Heart right ventricle (tissue), 16 donors: ENCODE results near the gene DPH2. TPM values are rescaled to one million over a fixed set of nuclear protein-coding genes. Genes with fewer than 3 reads are reported as not detected.

Experiments
- ATAC-seq, 8 donors: fragments of 200-7000 bp; cut with Tn5 transposase; one replicate each; pipeline ENCODE4 v1.9.1; 2020; ENCODE audit warnings: mild to moderate bottlenecking in 8 of 8, moderate library complexity in 8 of 8, moderate number of reproducible peaks in 1 of 8
- DNase-seq, 2 donors: peaks; one replicate each; pipeline ENCODE4 v3.0.0-alpha.2; 2020
- H3K27ac ChIP-seq, 10 donors: fragments of 200-600 bp; sonication (generic) in 2 of 10; one replicate each; pipeline versions ENCODE4 v1.5.0 to v1.8.0; 2020 to 2022; ENCODE audit warnings: mild to moderate bottlenecking in 3 of 10
- H3K27me3 ChIP-seq, 7 donors: fragments of 200-600 bp; one replicate each; pipeline ENCODE4 v1.8.0; 2021 to 2022; ENCODE audit warnings: mild to moderate bottlenecking in 2 of 7
- H3K36me3 ChIP-seq, 9 donors: fragments of 200-600 bp; sonication (generic) in 1 of 9; one replicate each; pipeline versions ENCODE4 v1.5.0 to v1.8.0; 2020 to 2022; ENCODE audit warnings: mild to moderate bottlenecking in 2 of 9
- H3K4me1 ChIP-seq, 9 donors: fragments of 200-600 bp; sonication (generic) in 1 of 9; one replicate each; pipeline versions ENCODE4 v1.5.0 to v1.8.0; 2020 to 2022; ENCODE audit warnings: mild to moderate bottlenecking in 4 of 9
- H3K4me3 ChIP-seq, 10 donors: fragments of 200-600 bp; sonication (generic) in 2 of 10; one replicate each; pipeline versions ENCODE4 v1.5.0 to v1.8.0; 2020 to 2022; ENCODE audit warnings: mild to moderate bottlenecking in 7 of 10, moderate library complexity in 2 of 10
- H3K9me3 ChIP-seq, 11 donors: fragments of 200-600 bp in 10 of 11; sonication (generic) in 2 of 11; one replicate each; pipeline versions ENCODE4 v1.5.0 to v1.8.0; 2013 to 2022; ENCODE audit warnings: mild to moderate bottlenecking in 2 of 11, control low read depth in 1 of 11, moderate library complexity in 1 of 11
- WGBS, 2 donors: extraction: QIAGEN DNeasy Blood & Tissue Kit; methylation state at CpG; one replicate each; pipeline ENCODE4 v1.1.7; 2013; ENCODE audit warnings: inconsistent platforms in 1 of 2; 5-methylcytosine and 5-hydroxymethylcytosine counted together
- intact Hi-C, 10 donors: fragments of 100-400 bp; cut with DNase I; formaldehyde crosslinking; loops; one replicate each; pipeline versions ENCODE4 v1.11.1 to v1.14.2; 2022
- polyA plus RNA-seq, 2 donors: library from polyadenylated mRNA; stranded (reverse); fragments of 200-250 nt; gene quantifications; one replicate each; pipeline ENCODE4 v1.2.3, GENCODE V29; 2013
- total RNA-seq, 10 donors: library from RNA; stranded (reverse); fragmentation: NEBNext Ultra II Directional in 3 of 10; extraction: Animal tissue kit (Norgen Biotek cat#: 25700) in 3 of 10; gene quantifications; one replicate each; pipeline versions ENCODE4 v1.2.1 to v1.2.4, GENCODE V29; 2021 to 2023
- TF ChIP-seq, protein P1 (sequence below), 9 donors: fragments of 200-600 bp; sonication (generic) in 2 of 9; IDR thresholded peaks; one replicate each; pipeline versions ENCODE4 v1.5.0 to v1.8.0; 2021 to 2022; ENCODE audit warnings: antibody characterized with exemption in 9 of 9, mild to moderate bottlenecking in 5 of 9, moderate library complexity in 1 of 9
- donor health status: Arrhythmogenic right ventricular cardiomyopathy.
- donor health status: ischemic (EF 13 %, LVEDD 7.1; RV severe dilation, severe dysfunction).
- donor health status: healthy with polysubstance abuse.
- donor health status: DM: no; HTN: yes; CAD: no.
- donor health status: DM: no; HTN: no; CAD: no.
- donor health status: ischemic (EF 25% LVEDD 6.9; RV normal size, moderate dysfunction).
- donor health status: ischemic (EF 25% LVEDD 5.7; RV mildly dilated, moderate dysfunction).
- donor health status: healthy.
- donor health status: DM: yes; HTN: yes; CAD: no.
- donor health status: Ischemic cardiomyopathy.
- donor health status: ischemic (EF 35%, LVEDD 5.7; RV mildly dilated, moderate dysfunction).
- donor health status: nonischemic (EF 11% LVEDD 7.7; RV severe dilation, severe dysfunction).
- donor health status: DM: yes; HTN: yes; CAD: no.
- donor health status: PGD.
- donor health status: ischemic (EF 29% LVEDD 5.4; RV normal size, mild dysfunction).
- donor health status: nonischemic (EF 23%, LVEDD 6.1; RV moderate dilation, normal function).

The DPH2 gene
- total and polyA plus RNA-seq, 12 donors: 9.4 to 33.7 (median 14.3) TPM

DNA sequence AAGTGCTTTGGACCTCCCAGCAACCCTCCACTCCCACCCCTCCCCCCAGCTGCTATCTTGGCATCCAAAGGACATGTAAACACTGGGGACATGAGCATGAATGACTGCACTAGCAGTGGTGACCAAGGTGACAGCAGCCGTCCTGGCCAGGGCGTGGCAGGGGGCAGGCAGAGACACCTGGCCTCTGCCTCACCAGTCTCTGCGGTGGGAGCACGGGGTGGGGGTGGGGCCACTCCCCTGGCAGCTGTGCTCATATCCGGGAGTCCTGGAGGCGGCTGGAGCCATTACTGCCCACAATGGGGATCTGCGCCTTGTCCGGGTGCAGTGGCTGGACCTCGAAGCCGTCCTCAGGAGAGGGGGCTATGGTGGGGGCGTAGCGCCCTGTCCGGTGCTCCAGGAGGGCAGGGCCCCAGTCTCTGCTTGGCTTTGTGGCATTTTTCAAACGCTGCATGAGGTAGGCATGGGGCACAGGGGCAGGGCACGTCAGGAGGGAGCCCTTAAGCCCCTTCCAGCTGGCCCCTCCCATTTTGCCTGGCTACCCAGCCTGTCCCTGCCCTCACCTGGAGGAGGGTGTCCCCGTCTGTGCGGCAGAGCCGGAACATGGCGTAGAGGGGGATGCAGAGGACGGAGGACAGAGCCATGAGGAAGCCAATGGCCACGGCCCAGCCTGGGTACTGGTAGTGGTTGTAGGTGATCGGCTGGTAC is 27.6 kb downstream of the DPH2 start:
- Histone ChIP-seq H3K4me1 (peaks cover 0 to 10% (median under 1%) of the 10 kb centered on the region in 9 donors), H3K27ac (no peak overlapping the region), H3K36me3 (no peaks in the 10 kb centered on the region), H3K27me3 (no peaks in the 10 kb centered on the region), H3K4me3 (no peak overlapping the region), H3K9me3 (no peaks in the 10 kb centered on the region)
- TF ChIP-seq, protein P1, sequence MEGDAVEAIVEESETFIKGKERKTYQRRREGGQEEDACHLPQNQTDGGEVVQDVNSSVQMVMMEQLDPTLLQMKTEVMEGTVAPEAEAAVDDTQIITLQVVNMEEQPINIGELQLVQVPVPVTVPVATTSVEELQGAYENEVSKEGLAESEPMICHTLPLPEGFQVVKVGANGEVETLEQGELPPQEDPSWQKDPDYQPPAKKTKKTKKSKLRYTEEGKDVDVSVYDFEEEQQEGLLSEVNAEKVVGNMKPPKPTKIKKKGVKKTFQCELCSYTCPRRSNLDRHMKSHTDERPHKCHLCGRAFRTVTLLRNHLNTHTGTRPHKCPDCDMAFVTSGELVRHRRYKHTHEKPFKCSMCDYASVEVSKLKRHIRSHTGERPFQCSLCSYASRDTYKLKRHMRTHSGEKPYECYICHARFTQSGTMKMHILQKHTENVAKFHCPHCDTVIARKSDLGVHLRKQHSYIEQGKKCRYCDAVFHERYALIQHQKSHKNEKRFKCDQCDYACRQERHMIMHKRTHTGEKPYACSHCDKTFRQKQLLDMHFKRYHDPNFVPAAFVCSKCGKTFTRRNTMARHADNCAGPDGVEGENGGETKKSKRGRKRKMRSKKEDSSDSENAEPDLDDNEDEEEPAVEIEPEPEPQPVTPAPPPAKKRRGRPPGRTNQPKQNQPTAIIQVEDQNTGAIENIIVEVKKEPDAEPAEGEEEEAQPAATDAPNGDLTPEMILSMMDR (IDR thresholded peaks at IDR 0.05): no peak
- intact Hi-C loops: loop anchor here in 1 of 10 donors (10.0 kb wide), 1 partner anchor 217 kb away; the partner anchor contains the start of gene DMAP1
- 84% methylated on average over 22 of the region's 22 CpGs for WGBS, 2 donors
- DNase-seq: no peak
- no peak for ATAC-seq

DNA sequence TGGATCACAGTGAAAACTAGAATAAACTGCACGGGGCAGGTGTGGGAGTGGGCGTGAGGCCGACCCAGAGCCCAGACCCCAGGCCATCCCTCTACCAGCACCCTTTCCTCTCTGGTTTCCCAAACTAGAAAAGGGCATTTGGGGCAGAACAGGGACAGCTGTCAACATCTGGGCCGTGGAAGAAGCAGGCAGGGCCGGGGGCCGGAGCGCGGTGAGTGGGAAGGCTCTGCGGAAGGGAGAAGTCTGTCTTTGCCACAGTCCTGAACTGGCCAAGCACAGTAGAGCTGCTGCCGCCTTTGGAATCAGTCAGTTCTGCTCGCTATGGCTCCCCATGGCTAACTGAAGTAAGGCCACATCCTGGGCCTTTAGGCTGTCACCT is 28.2 kb downstream of the DPH2 start:
- TF ChIP-seq, protein P1 (IDR thresholded peaks at IDR 0.05): no peak
- Histone ChIP-seq H3K4me3 (no peak overlapping the region), H3K27ac (no peak overlapping the region), H3K9me3 (no peaks in the 10 kb centered on the region), H3K27me3 (no peaks in the 10 kb centered on the region), H3K4me1 (peaks cover 0 to 10% (median 0%) of the 10 kb centered on the region in 9 donors), H3K36me3 (no peaks in the 10 kb centered on the region)
- WGBS, 2 donors: 82 to 84% methylated on average over 11 of the region's 11 CpGs
- no peak for ATAC-seq
- DNase-seq: no peak
- intact Hi-C loops: loop anchor here in 1 of 10 donors (10.0 kb wide), 1 partner anchor 217 kb away; the partner anchor contains the start of gene DMAP1

DNA sequence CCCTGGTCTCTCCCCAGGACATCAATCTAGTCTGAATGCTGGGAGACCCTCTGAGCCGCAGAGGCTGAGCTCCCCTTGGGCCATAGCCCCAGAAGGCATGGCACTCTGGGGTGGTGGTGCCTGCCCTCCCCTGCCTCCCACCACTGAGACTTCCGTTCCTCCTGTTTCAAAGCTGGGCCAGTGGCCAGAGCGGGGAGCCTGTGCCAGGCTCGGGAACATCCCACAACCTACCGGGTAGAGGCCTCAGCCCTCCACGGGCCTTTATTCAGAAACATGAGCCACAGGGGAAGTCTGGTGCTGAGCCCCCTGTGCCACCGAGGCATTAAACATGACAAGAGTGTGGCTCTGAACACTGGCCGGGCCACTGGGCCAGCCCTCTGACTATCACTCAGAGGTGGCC is 29.6 kb downstream of the DPH2 start:
- TF ChIP-seq, protein P1 (IDR thresholded peaks at IDR 0.05): no peak
- H3K27me3 ChIP-seq: no peaks in the 10 kb centered on the region
- no peak overlapping the region for H3K4me3 ChIP-seq
- no peaks in the 10 kb centered on the region for H3K36me3 ChIP-seq
- WGBS, 2 donors: 68 to 82% methylated on average over 8 of the region's 8 CpGs
- peaks cover 0 to 10% (median 0%) of the 10 kb centered on the region in 9 donors for H3K4me1 ChIP-seq
- intact Hi-C loops: loop anchor here in 1 of 10 donors (10.0 kb wide), 1 partner anchor 215 kb away; the partner anchor contains the start of gene DMAP1
- H3K9me3 ChIP-seq: no peaks in the 10 kb centered on the region
- H3K27ac ChIP-seq: no peak overlapping the region
- DNase-seq: no peak
- ATAC-seq: no peak

DNA sequence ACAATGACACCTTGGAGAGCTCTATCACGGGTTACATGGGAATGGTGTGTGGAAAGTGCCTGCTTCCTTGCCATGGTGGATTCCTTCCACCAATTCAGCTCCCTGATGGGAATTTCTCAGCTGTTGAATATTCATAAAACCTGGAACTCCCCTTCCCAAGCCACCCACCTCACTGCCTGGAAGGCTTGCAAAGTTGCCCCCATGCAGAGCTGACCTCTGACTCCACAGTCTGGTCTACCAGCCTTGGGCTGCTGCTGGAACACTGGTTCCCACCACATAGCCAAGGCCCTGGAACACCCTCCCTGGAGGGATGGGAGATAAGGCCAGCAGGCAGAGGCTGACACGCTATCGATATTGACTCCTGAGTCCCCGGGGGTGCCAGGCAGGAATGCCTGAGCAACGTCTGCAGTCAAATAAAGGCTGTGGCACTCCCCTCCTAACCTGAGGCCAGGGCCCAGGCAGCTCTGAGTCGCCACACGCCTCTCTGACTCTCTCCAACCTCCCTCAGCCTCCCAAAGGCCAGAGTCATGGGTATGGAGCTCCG is 30.4 kb downstream of the DPH2 start:
- H3K4me3 ChIP-seq: no peak overlapping the region
- intact Hi-C loops: loop anchor here in 3 of 10 donors (5.0 kb wide), 2 partner anchors 37 to 47 kb away; no protein-coding TSS in a partner anchor
- H3K4me1 ChIP-seq: peaks cover 0 to 10% (median 0%) of the 10 kb centered on the region in 9 donors
- TF ChIP-seq, protein P1 (IDR thresholded peaks at IDR 0.05): no peak
- H3K9me3 ChIP-seq: no peaks in the 10 kb centered on the region
- 69% methylated on average over 8 of the region's 8 CpGs for WGBS, 2 donors
- ATAC-seq: no peak
- H3K36me3 ChIP-seq: no peaks in the 10 kb centered on the region
- DNase-seq: no peak
- no peaks in the 10 kb centered on the region for H3K27me3 ChIP-seq
- no peak overlapping the region for H3K27ac ChIP-seq
